Measurements from ENCODE around the gene ADGB. TPM values are rescaled to one million over a fixed set of nuclear protein-coding genes. Genes with fewer than 3 reads are reported as not detected.

The ADGB gene
- total and polyA plus RNA-seq, 4 donors = 0.23 TPM; not detected in 3

- no peak overlapping the region for H3K4me3 ChIP-seq (ENCODE audit: low read depth in 1 of 3, low read length in 3 of 3)
- 64% methylated on average over 5 of the region's 5 CpGs for WGBS
- DNase-seq (ENCODE audit: low spot score) = no peak
Observed at GRCh38 chr6:146582857-146583256, 15.9 kb upstream of the ADGB start.

GRCh38 chr6:146583966-146584365, 14.8 kb upstream of the ADGB start:
- no peak for TF ChIP-seq MAX (IDR thresholded peaks at IDR 0.05)
- no peak for TF ChIP-seq RXRA (IDR thresholded peaks at IDR 0.05)
- no peak for TF ChIP-seq CTCF (IDR thresholded peaks at IDR 0.05; ENCODE audit: low read depth, low read length, missing input control)
- no peak for TF ChIP-seq ZBTB33 (IDR thresholded peaks at IDR 0.05)
- TF ChIP-seq JUND (IDR thresholded peaks at IDR 0.05) = no peak
- TF ChIP-seq RAD21 (IDR thresholded peaks at IDR 0.05) = no peak
- TF ChIP-seq FOXA1 (IDR thresholded peaks at IDR 0.05) = no peak
- no peak for TF ChIP-seq SP1 (IDR thresholded peaks at IDR 0.05)
- TF ChIP-seq NR2F2 (IDR thresholded peaks at IDR 0.05) = no peak
- TF ChIP-seq EGR1 (IDR thresholded peaks at IDR 0.05; ENCODE audit: low read depth in 2 of 2) = no peak
- TF ChIP-seq YY1 (IDR thresholded peaks at IDR 0.05) = no peak
- no peak for TF ChIP-seq FOXA2 (IDR thresholded peaks at IDR 0.05)
- no peak for TF ChIP-seq ATF3 (IDR thresholded peaks at IDR 0.05)
- no peak for TF ChIP-seq GABPA (IDR thresholded peaks at IDR 0.05 in 1 of 2, conservative IDR thresholded peaks at IDR 0.05 in 1 of 2)
- no peak for TF ChIP-seq HNF4A (conservative IDR thresholded peaks at IDR 0.05)
- no peak for TF ChIP-seq HNF4G (IDR thresholded peaks at IDR 0.05)
- no peak for TF ChIP-seq REST (IDR thresholded peaks at IDR 0.05)
- no peak for TF ChIP-seq TAF1 (conservative IDR thresholded peaks at IDR 0.05)
- no peak for DNase-seq (ENCODE audit: low spot score)
- 67% methylated on average over 1 of the region's 1 CpG for WGBS
- Histone ChIP-seq H3K9me3 (ENCODE audit: control insufficient read depth in 4 of 4, low read length in 3 of 4) (no peaks in the 10 kb centered on the region), H3K9ac (ENCODE audit: low read depth in 1 of 2, low read length in 2 of 2) (no peak overlapping the region), H3K4me3 (ENCODE audit: low read depth in 1 of 3, low read length in 3 of 3) (no peak overlapping the region), H3K4me1 (ENCODE audit: control insufficient read depth in 4 of 4, insufficient read depth in 4 of 4, low read length in 3 of 4) (no peaks in the 10 kb centered on the region), H3K36me3 (ENCODE audit: control insufficient read depth in 4 of 4, insufficient read depth in 3 of 4, low read depth in 1 of 4, low read length in 3 of 4) (no peaks in the 10 kb centered on the region), H3K27ac (ENCODE audit: low read depth in 1 of 2, low read length in 2 of 2) (no peak overlapping the region), H3K27me3 (ENCODE audit: control insufficient read depth in 4 of 4, insufficient read depth in 4 of 4, low read length in 3 of 4) (no peaks in the 10 kb centered on the region)

More at GRCh38 chr6:146582857-146583256, 15.9 kb upstream of the ADGB start:
- no peaks in the 10 kb centered on the region for H3K27me3 ChIP-seq (ENCODE audit: control insufficient read depth in 4 of 4, insufficient read depth in 4 of 4, low read length in 3 of 4)
- no peak overlapping the region for H3K9ac ChIP-seq (ENCODE audit: low read depth in 1 of 2, low read length in 2 of 2)
- no peak for TF ChIP-seq REST (IDR thresholded peaks at IDR 0.05)
- H3K36me3 ChIP-seq (ENCODE audit: control insufficient read depth in 4 of 4, insufficient read depth in 3 of 4, low read depth in 1 of 4, low read length in 3 of 4) = no peaks in the 10 kb centered on the region
- no peaks in the 10 kb centered on the region for H3K4me1 ChIP-seq (ENCODE audit: control insufficient read depth in 4 of 4, insufficient read depth in 4 of 4, low read length in 3 of 4)
- no peak overlapping the region for H3K27ac ChIP-seq (ENCODE audit: low read depth in 1 of 2, low read length in 2 of 2)
- no peaks in the 10 kb centered on the region for H3K9me3 ChIP-seq (ENCODE audit: control insufficient read depth in 4 of 4, low read length in 3 of 4)
